ENCODE measurements around the gene PTPRE.

Gene PTPRE

GRCh38 chr10:127908959-127909267 is 2.0 kb downstream of the PTPRE start:
- no peak for DNase-seq

- DNase-seq: no peak
Measured at GRCh38 chr10:127909716-127910463, 3.0 kb downstream of the PTPRE start.

DNA sequence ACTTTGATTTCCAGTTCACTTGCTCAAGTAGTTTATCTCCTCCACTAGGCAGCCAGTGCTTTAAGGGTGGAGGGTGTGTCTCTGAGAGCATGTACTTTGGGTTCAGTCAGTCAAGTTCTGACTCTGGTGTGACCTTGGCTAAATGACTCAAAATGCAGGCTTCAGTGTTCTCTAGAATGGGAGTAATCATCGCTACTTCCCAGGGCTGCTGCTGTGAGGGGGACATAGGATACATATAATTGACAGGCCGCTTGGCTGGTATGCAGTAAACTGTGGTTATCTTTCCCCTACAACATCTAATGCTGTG is 3.5 kb downstream of the PTPRE start:
- no peak for DNase-seq

DNA sequence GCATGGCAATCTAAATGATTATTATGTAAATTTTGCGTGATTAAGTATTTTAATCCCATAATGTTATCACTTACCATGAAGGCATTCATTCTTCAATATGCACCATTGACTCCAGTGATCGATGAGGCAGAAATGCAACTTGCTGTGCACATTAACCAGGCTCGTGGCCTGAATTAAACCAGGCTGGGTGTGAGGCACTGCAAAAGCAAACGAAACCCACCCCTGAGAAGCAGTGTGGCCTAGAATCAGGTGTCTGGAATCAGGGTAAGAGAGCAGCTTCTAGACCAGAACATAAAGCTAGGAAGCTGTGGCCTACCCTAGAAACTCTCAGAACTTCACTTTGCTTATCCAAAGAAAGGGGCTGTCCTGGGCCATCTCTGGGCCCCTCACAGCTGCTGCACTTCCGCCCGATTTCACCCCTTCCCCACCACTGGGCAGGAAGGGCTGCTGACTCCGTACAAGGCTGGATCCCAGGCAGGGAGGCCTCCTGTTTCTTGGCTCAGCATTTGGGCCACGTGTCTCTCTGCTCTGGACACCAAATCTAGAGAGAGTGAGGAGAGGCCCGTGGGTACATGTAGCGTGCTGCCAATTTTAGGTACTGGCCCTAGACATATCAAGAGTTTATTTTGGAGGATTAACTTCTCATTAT is 4.4 kb downstream of the PTPRE start:
- no peak for DNase-seq

GRCh38 chr10:127911867-127912257 is 5.0 kb downstream of the PTPRE start:
- no peak for DNase-seq

GRCh38 chr10:127912607-127913367 is 5.9 kb downstream of the PTPRE start:
- DNase-seq: no peak

GRCh38 chr10:127913368-127913759 is 6.5 kb downstream of the PTPRE start:
- DNase-seq: no peak

- no peak for DNase-seq
Measured at GRCh38 chr10:127915324-127915723, 8.4 kb downstream of the PTPRE start.

GRCh38 chr10:127916826-127917225 is 9.9 kb downstream of the PTPRE start:
- DNase-seq: no peak

DNA sequence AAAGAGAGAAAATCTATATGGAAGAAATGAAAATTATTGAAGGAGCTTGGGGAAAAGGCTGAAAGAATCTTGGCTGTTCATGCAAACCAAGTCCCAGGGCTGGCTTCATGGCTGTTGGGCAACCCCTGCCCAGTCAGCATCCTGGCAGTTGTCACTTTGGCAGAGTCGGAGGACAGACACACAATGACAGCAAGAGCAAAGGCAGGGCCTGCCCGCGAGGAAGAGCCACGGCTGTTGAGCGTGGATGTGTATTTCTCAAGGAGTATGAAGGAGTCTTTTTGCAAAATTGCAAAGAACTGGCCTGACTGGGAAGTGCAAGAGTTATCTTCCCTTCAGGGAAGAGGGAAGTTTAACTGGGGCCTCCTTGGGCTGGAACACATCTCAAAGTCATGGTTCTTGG is 11.7 kb downstream of the PTPRE start:
- DNase-seq: no peak

GRCh38 chr10:127919418-127920271 is 12.7 kb downstream of the PTPRE start:
- no peak for DNase-seq

GRCh38 chr10:127920306-127921074 is 13.6 kb downstream of the PTPRE start:
- DNase-seq: no peak

GRCh38 chr10:127921075-127921752 is 14.3 kb downstream of the PTPRE start:
- DNase-seq: no peak

- DNase-seq: no peak
Measured at GRCh38 chr10:127921753-127922145, 14.8 kb downstream of the PTPRE start.

DNA sequence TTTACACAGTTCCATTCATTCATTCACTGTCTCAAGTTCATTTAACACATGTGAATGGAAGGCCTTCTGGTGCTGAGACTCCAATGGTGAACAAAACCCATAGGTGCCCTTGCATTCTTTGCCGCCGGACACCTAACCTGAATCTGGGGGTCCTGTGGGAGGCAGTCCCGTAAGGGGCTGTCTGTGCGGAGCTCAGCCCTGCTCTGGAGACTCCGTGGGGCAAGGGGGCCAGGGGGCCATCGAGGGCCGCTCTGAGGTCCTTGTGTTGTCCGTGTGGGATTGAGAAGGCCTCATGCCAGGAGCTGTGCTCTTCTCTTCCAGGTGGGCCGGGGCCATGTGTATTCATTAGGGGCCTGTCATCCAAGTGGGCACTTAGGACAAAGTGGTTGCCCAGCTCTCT is 15.3 kb downstream of the PTPRE start:
- no peak for DNase-seq

GRCh38 chr10:127922675-127923366 is 15.9 kb downstream of the PTPRE start:
- DNase-seq: no peak

- no peak for DNase-seq
Measured at GRCh38 chr10:127923646-127924045, 16.7 kb downstream of the PTPRE start.

GRCh38 chr10:127925471-127926207 is 18.7 kb downstream of the PTPRE start:
- no peak for DNase-seq

DNA sequence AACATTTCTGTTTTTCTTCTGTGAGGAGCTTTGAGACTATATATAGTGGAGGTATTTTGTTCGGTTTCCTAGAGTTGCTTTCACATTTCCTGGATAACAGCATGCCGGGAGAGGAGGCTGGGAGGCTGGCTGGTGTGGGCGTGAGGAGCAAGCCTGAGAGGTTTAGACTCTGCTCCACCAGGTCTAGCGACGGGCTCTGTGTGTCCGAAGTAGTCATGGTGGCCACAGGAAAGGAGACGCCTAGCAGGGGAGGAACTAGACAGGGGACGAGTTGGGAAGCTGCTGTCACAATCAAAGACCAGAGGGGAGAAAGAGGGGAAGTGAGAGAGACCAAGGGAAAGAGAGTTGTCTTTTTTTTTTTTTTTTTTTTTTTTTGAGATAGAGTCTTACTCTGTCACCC is 19.6 kb downstream of the PTPRE start:
- DNase-seq: no peak

DNA sequence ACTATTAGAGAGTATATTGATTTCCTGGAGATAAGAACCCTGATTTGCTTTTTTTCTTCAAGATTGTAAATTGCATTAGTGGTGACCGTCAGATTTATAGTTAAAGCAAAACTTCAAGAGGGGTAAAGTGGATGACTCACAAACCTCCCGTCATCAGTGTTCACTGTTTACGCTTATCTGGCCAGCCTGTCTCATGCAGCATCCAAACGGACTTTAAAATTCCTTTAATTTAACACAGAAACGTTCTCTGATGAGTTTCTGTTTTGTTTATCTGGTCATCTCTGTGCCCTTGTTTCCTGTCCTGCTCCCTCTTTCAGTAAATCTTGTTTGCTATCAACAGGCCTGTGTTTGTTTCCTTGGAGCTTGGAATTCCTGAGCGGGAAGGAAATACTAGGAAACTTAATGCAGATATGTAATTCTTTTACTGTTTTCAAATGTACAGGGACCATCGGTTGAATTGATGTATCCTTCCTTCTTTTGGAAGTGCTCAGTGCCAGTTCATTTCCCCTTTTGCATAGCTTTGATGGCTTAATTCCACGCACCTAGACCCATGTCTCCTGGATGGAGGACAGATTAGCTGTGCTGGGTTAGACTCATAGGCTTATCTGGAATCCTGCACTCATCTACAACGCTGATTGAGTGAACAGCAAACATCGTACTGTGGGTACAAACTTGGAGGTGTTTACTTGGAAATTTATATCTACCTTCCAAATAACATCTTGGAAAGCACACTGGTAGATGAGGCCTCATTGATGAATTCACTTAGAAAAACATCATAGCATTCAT is 21.3 kb downstream of the PTPRE start:
- no peak for DNase-seq

All from T-helper 2 cell (primary cell).